Tibial nerve (tissue), 4 donors: Measurements from ENCODE around the gene MTCH2. TPM values are rescaled to one million over a fixed set of nuclear protein-coding genes. Genes with fewer than 3 reads are reported as not detected.
"Not testable (repeated sequence)": the region's sequence is repeated elsewhere in the genome, so short reads cannot be mapped to it uniquely, and the experiment has no call there.

Source experiments
- DNase-seq, 2 donors: peaks; one replicate each; pipeline ENCODE4 v3.0.0-alpha.2; 2019; ENCODE audit warnings: low spot score in 2 of 2
- H3K27ac ChIP-seq, 4 donors: fragments of 200-600 bp; sonication (generic) in 3 of 4; one replicate each; pipeline ENCODE4 v1.5.1; 2017 to 2019; ENCODE audit warnings: mild to moderate bottlenecking in 1 of 4
- H3K27me3 ChIP-seq, 2 donors: fragments of 200-600 bp; sonication (generic) in 1 of 2; one replicate each; pipeline versions ENCODE4 v1.5.1 to v1.6.0; 2017 to 2019
- H3K36me3 ChIP-seq, 3 donors: fragments of 200-600 bp; sonication (generic); one replicate each; pipeline ENCODE4 v1.5.1; 2018 to 2019
- H3K4me1 ChIP-seq, 4 donors: fragments of 200-600 bp; sonication (generic) in 3 of 4; one replicate each; pipeline ENCODE4 v1.5.1; 2017 to 2019
- H3K4me3 ChIP-seq, 4 donors: fragments of 200-600 bp; sonication (generic) in 3 of 4; one replicate each; pipeline ENCODE4 v1.5.1; 2017 to 2019; ENCODE audit warnings: mild to moderate bottlenecking in 1 of 4, moderate library complexity in 1 of 4
- H3K9me3 ChIP-seq, 4 donors: fragments of 200-600 bp; sonication (generic) in 3 of 4; one replicate each; pipeline ENCODE4 v1.5.1; 2017 to 2019
- CTCF ChIP-seq, 5 experiments: fragments of 200-600 bp in 3 of 5; fragments of 450-650 bp in 2 of 5; sonication (generic) in 3 of 5; IDR thresholded peaks; one replicate each; pipeline ENCODE4 v1.5.1; 2016 to 2019; ENCODE audit warnings: antibody characterized with exemption in 5 of 5, mild to moderate bottlenecking in 3 of 5, moderate library complexity in 2 of 5
- EP300 ChIP-seq, 2 donors: sonication (generic); formaldehyde crosslinking; IDR thresholded peaks; one replicate each; pipeline ENCODE4 v1.6.1; 2017; ENCODE audit warnings: antibody characterized with exemption in 2 of 2, mild to moderate bottlenecking in 1 of 2
- POLR2A ChIP-seq, 2 donors: fragments of 450-650 bp; IDR thresholded peaks; one replicate each; pipeline ENCODE4 v1.6.1; 2017; ENCODE audit warnings: antibody characterized with exemption in 2 of 2, mild to moderate bottlenecking in 2 of 2, moderate library complexity in 2 of 2
- WGBS, 2 donors: methylation state at CpG; one replicate each; pipeline ENCODE4 v1.1.5; 2018; 5-methylcytosine and 5-hydroxymethylcytosine counted together
- total RNA-seq, 4 donors: library from RNA; depleted of rRNA; stranded (reverse); fragments of >200 nt; gene quantifications; one replicate each; pipeline ENCODE4 v1.1.0, GENCODE V29; 2016

Gene MTCH2
- total RNA-seq: 10 to 100 TPM; 33.0 to 50.2 (median 36.3) TPM

DNA sequence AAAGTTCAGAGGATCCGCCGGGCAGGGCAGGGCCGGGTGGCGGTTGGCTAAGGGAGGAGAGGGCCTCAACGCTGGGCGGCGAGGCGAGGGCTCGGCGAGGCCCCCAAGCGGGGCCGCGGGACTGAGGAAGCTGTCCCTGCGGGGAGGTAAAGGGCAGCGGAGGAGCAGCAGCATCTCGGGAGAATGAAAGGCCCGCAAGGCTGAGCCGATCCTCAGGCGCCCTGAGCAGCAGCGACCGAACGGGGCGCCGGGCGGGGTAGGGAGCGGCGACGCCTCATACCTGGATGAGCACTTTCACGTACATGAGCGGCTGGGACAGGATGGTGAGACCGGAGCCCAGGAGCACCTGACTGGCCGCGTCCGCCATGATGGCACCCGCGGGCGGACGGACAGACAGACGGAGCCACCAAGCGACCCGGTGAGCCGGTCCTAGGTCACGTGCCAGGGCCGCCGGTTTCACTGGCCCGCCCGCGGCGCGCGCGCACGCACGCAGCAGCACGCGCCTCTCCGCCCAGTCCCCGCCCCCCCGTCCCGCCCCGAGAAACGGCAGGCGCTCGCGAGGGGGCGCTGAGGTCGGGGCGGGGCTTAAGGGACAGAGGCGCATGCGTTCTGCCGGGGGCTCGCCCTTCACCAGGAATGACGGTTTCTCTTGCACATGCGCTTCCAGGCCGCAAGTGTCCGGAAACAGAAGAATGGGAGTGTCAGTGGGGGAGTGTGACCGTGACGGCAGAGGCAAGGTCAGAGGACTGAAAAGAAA lies at the start of gene MTCH2:
TSS of gene MTCH2 (minus strand) at position 461 of the 757 bp plus-strand sequence. CDS start at position 367, 94 bp downstream.
- H3K36me3 ChIP-seq: peaks cover 0 to 19% (median 0%) of the 10 kb centered on the region in 3 donors
- WGBS, 2 donors: 0 to 1% methylated on average over 24 to 51 of the region's 78 CpGs
- TF ChIP-seq POLR2A (IDR thresholded peaks at IDR 0.05) (peak; percentile 18 to 76), CTCF (IDR thresholded peaks at IDR 0.05) (peak; percentile 32 to 66 (median 50)), EP300 (IDR thresholded peaks at IDR 0.05) (peak; percentile 72 to 91)
- DNase-seq: peak; percentile 87 to 88
- no peaks in the 10 kb centered on the region for H3K27me3 ChIP-seq
- H3K9me3 ChIP-seq: no peaks in the 10 kb centered on the region
- H3K4me3 ChIP-seq: peak within 1 kb of the TSS; percentile 68 to 75 (median 74)
- peaks cover 0 to 29% (median 5%) of the 10 kb centered on the region in 4 donors for H3K4me1 ChIP-seq
- peak within 1 kb of the TSS; percentile 91 to 95 (median 94) for H3K27ac ChIP-seq

DNA sequence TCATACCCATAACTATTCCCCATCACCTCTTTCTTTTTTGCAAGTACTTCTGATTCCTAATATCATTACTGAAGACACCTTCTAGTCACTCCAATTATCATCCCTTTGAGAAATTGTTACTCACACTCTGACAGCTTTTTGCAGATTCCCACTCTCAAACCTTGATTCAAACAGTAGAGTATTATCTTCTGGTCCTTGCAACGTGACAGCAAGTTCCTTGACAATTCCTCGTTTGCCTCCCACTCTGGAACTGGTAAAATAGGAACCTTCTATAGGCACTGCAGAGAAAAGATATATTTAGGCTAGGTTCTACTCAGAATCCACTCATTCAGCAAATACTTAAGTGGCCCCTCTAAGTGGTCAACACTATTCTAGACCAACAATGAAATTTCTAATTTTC lies 49.6 kb upstream of the MTCH2 start:
- no peaks in the 10 kb centered on the region for H3K27me3 ChIP-seq
- H3K9me3 ChIP-seq: no peaks in the 10 kb centered on the region
- no peaks in the 10 kb centered on the region for H3K4me1 ChIP-seq
- H3K36me3 ChIP-seq: no peaks in the 10 kb centered on the region
- WGBS, 2 donors: 32 to 38% methylated on average over 2 of the region's 2 CpGs
- no peak for TF ChIP-seq EP300 (IDR thresholded peaks at IDR 0.05)
- TF ChIP-seq CTCF (IDR thresholded peaks at IDR 0.05): no peak
- no peak for TF ChIP-seq POLR2A (IDR thresholded peaks at IDR 0.05)
- DNase-seq: no peak
- H3K27ac ChIP-seq: no peak overlapping the region
- no peak overlapping the region for H3K4me3 ChIP-seq

GRCh38 chr11:47689480-47689879 lies 47.1 kb upstream of the MTCH2 start:
- no peak for DNase-seq
- Histone ChIP-seq H3K36me3 (no peaks in the 10 kb centered on the region), H3K4me3 (no peak overlapping the region), H3K27ac (no peak overlapping the region), H3K9me3 (no peaks in the 10 kb centered on the region), H3K27me3 (no peaks in the 10 kb centered on the region), H3K4me1 (no peaks in the 10 kb centered on the region)
- WGBS, 2 donors: 93 to 96% methylated on average over 5 of the region's 5 CpGs
- TF ChIP-seq EP300 (IDR thresholded peaks at IDR 0.05) (no peak), POLR2A (IDR thresholded peaks at IDR 0.05) (no peak), CTCF (IDR thresholded peaks at IDR 0.05) (no peak)

GRCh38 chr11:47688991-47689390 lies 46.6 kb upstream of the MTCH2 start:
- no peaks in the 10 kb centered on the region for H3K27me3 ChIP-seq
- TF ChIP-seq POLR2A (IDR thresholded peaks at IDR 0.05) (no peak), EP300 (IDR thresholded peaks at IDR 0.05) (no peak), CTCF (IDR thresholded peaks at IDR 0.05) (no peak)
- H3K9me3 ChIP-seq: no peaks in the 10 kb centered on the region
- no peak overlapping the region for H3K27ac ChIP-seq
- no peaks in the 10 kb centered on the region for H3K36me3 ChIP-seq
- DNase-seq: no peak
- H3K4me3 ChIP-seq: no peak overlapping the region
- no peaks in the 10 kb centered on the region for H3K4me1 ChIP-seq
- 86 to 95% methylated on average over 2 of the region's 2 CpGs for WGBS, 2 donors

DNA sequence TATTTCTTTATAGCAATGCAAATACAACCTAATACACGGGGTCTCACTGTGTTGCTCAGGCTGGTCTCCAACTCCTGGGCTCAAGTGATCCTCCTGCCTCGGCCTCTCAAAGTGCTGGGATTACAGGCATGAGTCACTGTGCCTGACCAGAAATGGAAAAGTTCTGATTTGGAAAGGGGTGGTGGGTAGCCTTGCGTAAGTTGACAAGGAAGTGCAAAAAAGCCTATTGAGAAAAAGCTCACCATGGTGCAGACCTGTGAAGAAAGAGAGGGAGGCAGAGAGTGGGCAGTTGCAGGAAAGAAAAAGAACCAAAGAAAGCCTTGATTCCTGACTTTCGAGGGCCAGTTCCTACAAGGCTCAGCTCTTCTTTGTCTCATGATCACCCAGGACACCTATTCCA lies 45.8 kb upstream of the MTCH2 start:
- Histone ChIP-seq H3K36me3 (no peaks in the 10 kb centered on the region), H3K27me3 (no peaks in the 10 kb centered on the region), H3K4me3 (no peak overlapping the region), H3K4me1 (no peaks in the 10 kb centered on the region), H3K27ac (no peak overlapping the region), H3K9me3 (no peaks in the 10 kb centered on the region)
- no peak for DNase-seq
- no peak for TF ChIP-seq CTCF (IDR thresholded peaks at IDR 0.05)
- TF ChIP-seq EP300 (IDR thresholded peaks at IDR 0.05): no peak
- TF ChIP-seq POLR2A (IDR thresholded peaks at IDR 0.05): no peak
- WGBS, 2 donors: 90 to 91% methylated on average over 4 of the region's 4 CpGs

- H3K4me1 ChIP-seq, H3K36me3 ChIP-seq, H3K27me3 ChIP-seq, H3K9me3 ChIP-seq, H3K27ac ChIP-seq, DNase-seq, H3K4me3 ChIP-seq: not testable (repeated sequence)
- 95 to 100% methylated on average over 3 of the region's 3 CpGs for WGBS, 2 donors
Observed at GRCh38 chr11:47686704-47687103, 44.3 kb upstream of the MTCH2 start.
